Right lobe of liver (tissue), 6 donors: ENCODE data around the gene ATXN2. TPM values are rescaled to one million over a fixed set of nuclear protein-coding genes. Genes with fewer than 3 reads are reported as not detected.

Experiments used
- ATAC-seq, 4 donors: fragments of 200-7000 bp; cut with Tn5 transposase; one replicate each; pipeline ENCODE4 v1.9.1; 2020; ENCODE audit warnings: mild to moderate bottlenecking in 4 of 4, moderate library complexity in 4 of 4
- DNase-seq, 3 donors: peaks; one replicate each; pipeline ENCODE4 v3.0.0-alpha.2; 2020
- H3K27ac ChIP-seq, 3 donors: fragments of 200-600 bp; one replicate each; pipeline ENCODE4 v1.8.0; 2022
- H3K27me3 ChIP-seq, 2 donors: fragments of 200-600 bp; one replicate each; pipeline ENCODE4 v1.8.0; 2022
- H3K36me3 ChIP-seq, 4 donors: fragments of 200-600 bp; sonication (generic) in 1 of 4; one replicate each; pipeline versions ENCODE4 v1.5.1 to v1.8.0; 2017 to 2022; ENCODE audit warnings: control low read depth in 1 of 4
- H3K4me1 ChIP-seq, 4 donors: fragments of 200-600 bp; sonication (generic) in 1 of 4; one replicate each; pipeline versions ENCODE4 v1.5.1 to v1.8.0; 2017 to 2022; ENCODE audit warnings: control low read depth in 1 of 4
- H3K4me3 ChIP-seq, 3 donors: fragments of 200-600 bp; one replicate each; pipeline ENCODE4 v1.8.0; 2022
- H3K9me3 ChIP-seq, 4 donors: fragments of 200-600 bp; sonication (generic) in 1 of 4; one replicate each; pipeline versions ENCODE4 v1.5.1 to v1.8.0; 2017 to 2022; ENCODE audit warnings: control low read depth in 1 of 4
- POLR2A ChIP-seq: fragments of 450-650 bp; IDR thresholded peaks from one replicate; pipeline ENCODE4 v1.6.1; 2017; ENCODE audit warnings: antibody characterized with exemption, mild to moderate bottlenecking
- WGBS: methylation state at CpG from one replicate; pipeline ENCODE4 v1.1.6; 2018; ENCODE audit warnings: low coverage, low lambda C conversion rate; ENCODE audit not compliant: insufficient coverage; ENCODE audit errors: missing lambda C conversion rate; 5-methylcytosine and 5-hydroxymethylcytosine counted together
- intact Hi-C, 2 donors: fragments of 100-400 bp; cut with DNase I; formaldehyde crosslinking; loops; one replicate each; pipeline versions ENCODE4 v1.11.2 to v1.14.1; 2022
- total RNA-seq, 6 experiments: library from RNA; depleted of rRNA in 2 of 6; stranded (reverse); fragments of >200 nt in 2 of 6; fragmentation: NEBNext Ultra II Directional in 3 of 6; extraction: Animal tissue kit (Norgen Biotek cat#: 25700) in 3 of 6; gene quantifications; one replicate each; pipeline versions ENCODE4 v1.1.0 to v1.2.4, GENCODE V29; 2016 to 2023
- TF ChIP-seq, protein P1 (sequence below), 4 donors: fragments of 200-600 bp in 3 of 4; fragments of 450-650 bp in 1 of 4; IDR thresholded peaks; one replicate each; pipeline versions ENCODE4 v1.5.1 to v1.8.0; 2016 to 2022; ENCODE audit warnings: antibody characterized with exemption in 4 of 4, mild to moderate bottlenecking in 2 of 4
- donor health status: DM: no; HTN: yes; CAD: no.
- donor health status: DM: no; HTN: no; CAD: no.
- donor health status: DM: no; HTN: no; CAD: no.
- donor health status: DM: no; HTN: yes; CAD: no.
- donor health status: DM: no; HTN: yes; CAD: no.

ATXN2 gene
- total RNA-seq, 6 experiments from 2014 or later, result 19.1 to 39.5 (median 27.6) TPM

- peak overlapping the region; percentile 45 to 66 (median 66) for H3K27ac ChIP-seq
- no peak overlapping the region for H3K4me3 ChIP-seq
- ATAC-seq (peak in 1 of 4 donors; percentile 0), DNase-seq (peak in 1 of 3 donors; percentile 65)
- H3K9me3 ChIP-seq, result no peaks in the 10 kb centered on the region
- intact Hi-C loops, result loop anchor here in 1 of 2 donors (5.0 kb wide), 1 partner anchor 37 kb away; no protein-coding TSS in a partner anchor
- H3K27me3 ChIP-seq, result no peaks in the 10 kb centered on the region
- 22% methylated on average over 8 of the region's 14 CpGs for WGBS
- peaks cover 0 to 61% (median 20%) of the 10 kb centered on the region in 4 donors for H3K4me1 ChIP-seq
- TF ChIP-seq POLR2A, result peak; percentile 11
- TF ChIP-seq, protein P1, sequence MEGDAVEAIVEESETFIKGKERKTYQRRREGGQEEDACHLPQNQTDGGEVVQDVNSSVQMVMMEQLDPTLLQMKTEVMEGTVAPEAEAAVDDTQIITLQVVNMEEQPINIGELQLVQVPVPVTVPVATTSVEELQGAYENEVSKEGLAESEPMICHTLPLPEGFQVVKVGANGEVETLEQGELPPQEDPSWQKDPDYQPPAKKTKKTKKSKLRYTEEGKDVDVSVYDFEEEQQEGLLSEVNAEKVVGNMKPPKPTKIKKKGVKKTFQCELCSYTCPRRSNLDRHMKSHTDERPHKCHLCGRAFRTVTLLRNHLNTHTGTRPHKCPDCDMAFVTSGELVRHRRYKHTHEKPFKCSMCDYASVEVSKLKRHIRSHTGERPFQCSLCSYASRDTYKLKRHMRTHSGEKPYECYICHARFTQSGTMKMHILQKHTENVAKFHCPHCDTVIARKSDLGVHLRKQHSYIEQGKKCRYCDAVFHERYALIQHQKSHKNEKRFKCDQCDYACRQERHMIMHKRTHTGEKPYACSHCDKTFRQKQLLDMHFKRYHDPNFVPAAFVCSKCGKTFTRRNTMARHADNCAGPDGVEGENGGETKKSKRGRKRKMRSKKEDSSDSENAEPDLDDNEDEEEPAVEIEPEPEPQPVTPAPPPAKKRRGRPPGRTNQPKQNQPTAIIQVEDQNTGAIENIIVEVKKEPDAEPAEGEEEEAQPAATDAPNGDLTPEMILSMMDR (IDR thresholded peaks at IDR 0.05), result no peak
- no peaks in the 10 kb centered on the region for H3K36me3 ChIP-seq
Observed at GRCh38 chr12:111409780-111410430, 189.2 kb downstream of the ATXN2 start.

DNA sequence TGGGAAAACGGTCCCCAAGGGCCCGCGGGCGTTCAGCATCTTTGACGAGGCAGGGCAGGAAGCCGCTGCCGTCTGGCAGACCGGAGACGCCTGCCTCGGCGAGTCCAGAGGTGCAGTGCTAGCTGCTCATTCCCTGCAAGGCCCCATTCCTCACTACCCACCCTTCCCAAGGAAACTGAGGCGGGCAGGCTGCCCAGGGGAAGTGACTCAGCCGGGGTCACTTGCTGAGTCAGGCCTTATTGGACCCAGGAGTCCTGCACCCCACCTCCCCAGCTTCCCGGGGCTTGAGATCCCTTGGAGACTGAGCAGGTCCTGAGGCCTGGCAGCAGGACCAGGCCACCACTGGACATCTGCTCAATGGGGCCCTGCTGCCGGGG is 189.7 kb downstream of the ATXN2 start:
- ATAC-seq, result no peak
- no peak for TF ChIP-seq POLR2A
- TF ChIP-seq, protein P1 (IDR thresholded peaks at IDR 0.05), result no peak
- Histone ChIP-seq H3K27ac (peak overlapping the region; percentile 45 to 66 (median 66)), H3K9me3 (no peaks in the 10 kb centered on the region), H3K4me3 (no peak overlapping the region), H3K4me1 (peaks cover 0 to 63% (median 20%) of the 10 kb centered on the region in 4 donors), H3K27me3 (no peaks in the 10 kb centered on the region), H3K36me3 (no peaks in the 10 kb centered on the region)
- WGBS, result 0% methylated on average over 1 of the region's 15 CpGs
- intact Hi-C loops, result no loop called here
- no peak for DNase-seq

DNA sequence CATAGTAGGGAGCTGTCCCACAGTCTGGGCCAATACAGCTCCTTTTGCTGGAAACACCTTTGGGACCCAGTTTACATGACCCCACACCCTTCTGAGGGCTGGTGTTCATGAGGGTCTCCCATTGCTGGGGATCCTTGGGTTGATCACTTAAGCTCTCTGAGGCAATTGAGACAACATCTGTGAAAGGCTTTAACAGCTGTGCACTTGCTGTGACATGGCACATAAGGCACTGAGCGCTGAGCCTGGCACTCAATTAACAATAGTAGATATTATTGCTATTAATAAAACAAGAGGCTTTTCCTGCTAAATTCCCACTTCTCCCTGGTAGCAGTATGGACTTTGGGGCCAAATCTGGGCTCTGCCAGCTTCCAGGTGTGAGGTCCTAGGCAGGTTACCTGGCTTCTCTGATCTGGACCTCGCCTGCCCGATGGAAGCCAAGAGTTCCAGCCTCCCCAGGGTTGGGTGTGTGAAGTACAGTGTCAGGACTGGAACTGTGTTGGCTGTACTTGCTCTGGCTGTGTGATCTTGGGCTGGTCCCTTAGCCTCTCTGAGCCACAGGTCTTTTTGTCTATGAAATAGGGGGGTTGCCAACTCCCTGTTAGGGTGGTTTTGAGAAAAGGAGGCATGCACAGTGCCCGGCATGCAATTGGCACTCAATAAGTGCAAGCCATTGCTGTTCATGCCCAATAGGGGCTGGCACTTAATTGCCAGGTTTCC is 190.3 kb downstream of the ATXN2 start:
- Histone ChIP-seq H3K4me1 (peaks cover 0 to 63% (median 17%) of the 10 kb centered on the region in 4 donors), H3K4me3 (no peak overlapping the region), H3K9me3 (no peaks in the 10 kb centered on the region), H3K36me3 (no peaks in the 10 kb centered on the region), H3K27ac (peak overlapping the region in 2 of 3 donors; percentile 45 to 66), H3K27me3 (no peaks in the 10 kb centered on the region)
- DNase-seq, result no peak
- 28% methylated on average over 4 of the region's 4 CpGs for WGBS
- ATAC-seq, result no peak
- TF ChIP-seq POLR2A, result no peak
- TF ChIP-seq, protein P1 (IDR thresholded peaks at IDR 0.05), result no peak
- intact Hi-C loops, result no loop called here

DNA sequence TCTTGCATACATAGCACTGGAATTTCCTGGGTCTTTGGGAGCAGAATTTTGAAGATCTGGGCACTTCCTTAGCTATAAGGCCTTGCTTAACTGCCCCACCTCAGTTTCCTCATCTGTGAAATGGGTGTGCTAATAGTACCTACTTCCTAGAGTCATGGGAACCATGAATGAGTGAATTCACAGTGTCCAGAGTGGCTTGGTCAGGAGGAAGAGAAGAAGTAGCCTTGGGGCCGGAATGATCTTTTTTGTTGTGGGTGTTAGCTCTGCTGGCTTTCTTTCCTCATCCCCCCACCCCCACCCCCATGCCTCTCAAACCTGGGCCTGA is 191.0 kb downstream of the ATXN2 start:
- no peaks in the 10 kb centered on the region for H3K36me3 ChIP-seq
- no peak for ATAC-seq
- H3K4me3 ChIP-seq, result no peak overlapping the region
- intact Hi-C loops, result no loop called here
- no peak for DNase-seq
- 18% methylated on average over 1 of the region's 1 CpG for WGBS
- no peak overlapping the region for H3K27ac ChIP-seq
- no peaks in the 10 kb centered on the region for H3K27me3 ChIP-seq
- H3K4me1 ChIP-seq, result peaks cover 0 to 63% (median 14%) of the 10 kb centered on the region in 4 donors
- H3K9me3 ChIP-seq, result no peaks in the 10 kb centered on the region
- no peak for TF ChIP-seq POLR2A
- TF ChIP-seq, protein P1 (IDR thresholded peaks at IDR 0.05), result no peak
